Measurements from ENCODE around the gene TRMT44.

TRMT44 gene

DNA sequence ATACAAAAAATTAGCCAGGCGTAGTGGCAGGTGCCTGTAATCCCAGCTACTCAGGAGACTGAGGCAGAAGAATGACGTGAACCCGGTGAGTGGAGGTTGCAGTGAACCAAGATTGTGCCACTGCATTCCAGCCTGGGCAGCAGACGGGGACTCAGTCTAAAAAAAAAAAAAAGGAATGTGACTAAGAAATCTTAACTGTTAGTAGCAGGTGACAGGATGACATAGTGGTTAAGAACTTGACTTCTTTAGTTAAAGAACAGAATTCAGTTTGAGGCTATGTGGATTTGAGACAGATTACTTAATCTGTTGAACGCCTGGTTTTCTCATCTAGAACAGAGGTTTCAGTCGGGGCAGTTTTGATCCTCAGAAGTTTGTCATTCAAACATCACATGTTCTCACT, 3.2 kb downstream of the TRMT44 start:
- no peak overlapping the region for H3K4me2 ChIP-seq
- H2AFZ ChIP-seq (ENCODE audit: low read depth): no peak overlapping the region
- H3K79me2 ChIP-seq (ENCODE audit: insufficient read depth, low read depth): peaks cover 32% of the 10 kb centered on the region; the same call in 1 of the 2 replicates
- TF ChIP-seq, protein P1, sequence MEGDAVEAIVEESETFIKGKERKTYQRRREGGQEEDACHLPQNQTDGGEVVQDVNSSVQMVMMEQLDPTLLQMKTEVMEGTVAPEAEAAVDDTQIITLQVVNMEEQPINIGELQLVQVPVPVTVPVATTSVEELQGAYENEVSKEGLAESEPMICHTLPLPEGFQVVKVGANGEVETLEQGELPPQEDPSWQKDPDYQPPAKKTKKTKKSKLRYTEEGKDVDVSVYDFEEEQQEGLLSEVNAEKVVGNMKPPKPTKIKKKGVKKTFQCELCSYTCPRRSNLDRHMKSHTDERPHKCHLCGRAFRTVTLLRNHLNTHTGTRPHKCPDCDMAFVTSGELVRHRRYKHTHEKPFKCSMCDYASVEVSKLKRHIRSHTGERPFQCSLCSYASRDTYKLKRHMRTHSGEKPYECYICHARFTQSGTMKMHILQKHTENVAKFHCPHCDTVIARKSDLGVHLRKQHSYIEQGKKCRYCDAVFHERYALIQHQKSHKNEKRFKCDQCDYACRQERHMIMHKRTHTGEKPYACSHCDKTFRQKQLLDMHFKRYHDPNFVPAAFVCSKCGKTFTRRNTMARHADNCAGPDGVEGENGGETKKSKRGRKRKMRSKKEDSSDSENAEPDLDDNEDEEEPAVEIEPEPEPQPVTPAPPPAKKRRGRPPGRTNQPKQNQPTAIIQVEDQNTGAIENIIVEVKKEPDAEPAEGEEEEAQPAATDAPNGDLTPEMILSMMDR (conservative IDR thresholded peaks at IDR 0.05; ENCODE audit: low read depth, low read length): no peak
- no peak overlapping the region for H3K9ac ChIP-seq
- no peak overlapping the region for H3K4me3 ChIP-seq (IDR thresholded peaks at IDR 0.05; ENCODE audit: insufficient read depth, low read depth, low read length)
- H3K4me1 ChIP-seq (ENCODE audit: low read depth, poor library complexity, severe bottlenecking): peaks cover 5% of the 10 kb centered on the region
- no peak overlapping the region for H3K27ac ChIP-seq
- H3K36me3 ChIP-seq (ENCODE audit: insufficient read depth): no peaks in the 10 kb centered on the region
- no peaks in the 10 kb centered on the region for H3K27me3 ChIP-seq (ENCODE audit: insufficient read depth, low read depth)
- H4K20me1 ChIP-seq (ENCODE audit: insufficient read depth): no peaks in the 10 kb centered on the region

DNA sequence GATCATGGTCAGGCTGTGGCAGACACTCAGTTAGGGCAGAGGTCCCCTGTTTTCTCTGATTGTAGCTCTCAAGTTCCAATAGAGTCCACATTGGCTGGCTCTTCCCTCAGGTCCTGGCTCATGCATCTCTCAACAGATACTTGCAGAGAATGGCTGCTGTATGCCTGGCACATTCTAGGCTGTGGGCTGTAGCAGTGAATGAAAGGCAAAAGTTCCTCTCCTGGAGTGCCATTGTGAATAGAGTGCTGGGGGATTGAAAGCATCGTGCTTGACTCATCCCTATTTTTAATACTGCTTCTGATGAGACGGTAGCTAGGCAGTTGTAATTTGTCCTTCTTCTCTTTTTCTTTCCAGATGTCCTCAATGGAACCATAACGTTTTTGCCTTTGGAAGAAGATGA, 5.5 kb downstream of the TRMT44 start:
- Histone ChIP-seq H3K36me3 (ENCODE audit: insufficient read depth) (no peaks in the 10 kb centered on the region), H3K4me2 (no peak overlapping the region), H3K27me3 (ENCODE audit: insufficient read depth, low read depth) (no peaks in the 10 kb centered on the region), H3K9ac (no peak overlapping the region), H3K79me2 (ENCODE audit: insufficient read depth, low read depth) (peaks cover 21% of the 10 kb centered on the region; the same call in 1 of the 2 replicates), H4K20me1 (ENCODE audit: insufficient read depth) (no peaks in the 10 kb centered on the region), H3K4me3 (IDR thresholded peaks at IDR 0.05; ENCODE audit: insufficient read depth, low read depth, low read length) (no peak overlapping the region), H2AFZ (ENCODE audit: low read depth) (no peak overlapping the region), H3K4me1 (ENCODE audit: low read depth, poor library complexity, severe bottlenecking) (peaks cover 5% of the 10 kb centered on the region), H3K27ac (no peak overlapping the region)
- TF ChIP-seq, protein P1 (conservative IDR thresholded peaks at IDR 0.05; ENCODE audit: low read depth, low read length): no peak

DNA sequence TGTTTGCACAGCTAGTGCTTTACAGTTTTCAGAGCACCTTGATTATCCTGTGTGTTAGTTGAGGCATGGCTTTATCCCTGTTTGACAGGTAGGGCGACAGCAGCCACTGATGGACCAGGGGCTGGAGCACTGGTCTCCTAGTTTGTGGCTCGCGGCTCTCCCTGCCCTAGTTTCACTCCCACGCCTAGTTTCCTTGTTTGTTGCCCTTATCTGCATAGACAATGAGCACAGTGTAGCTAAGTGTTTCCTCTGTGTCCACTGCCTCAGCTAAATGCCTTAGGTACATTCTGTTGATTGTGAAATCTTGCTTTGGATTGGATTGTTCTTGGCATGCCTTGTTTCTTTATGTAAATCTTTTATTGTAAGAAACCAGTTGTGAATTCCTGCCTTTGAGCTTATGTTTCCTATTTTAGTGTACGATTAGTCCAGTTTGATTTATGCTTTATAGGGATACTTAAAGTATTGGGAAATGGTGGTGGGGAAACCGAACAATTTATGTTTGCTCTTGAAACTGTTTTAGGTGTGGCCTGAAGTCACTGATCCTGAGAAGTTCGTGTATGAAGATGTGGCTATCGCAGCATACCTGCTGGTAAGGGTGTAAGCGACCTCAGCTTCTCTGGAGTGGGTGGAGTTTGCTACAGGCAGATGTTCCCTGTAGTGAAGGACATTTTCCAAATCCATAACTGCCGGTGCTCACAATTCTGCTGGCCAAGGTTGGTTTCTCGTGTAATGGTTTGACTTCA, 11.0 kb downstream of the TRMT44 start:
- Histone ChIP-seq H2AFZ (ENCODE audit: low read depth) (no peak overlapping the region), H3K36me3 (ENCODE audit: insufficient read depth) (no peaks in the 10 kb centered on the region)
- TF ChIP-seq, protein P1 (conservative IDR thresholded peaks at IDR 0.05; ENCODE audit: low read depth, low read length): no peak

DNA sequence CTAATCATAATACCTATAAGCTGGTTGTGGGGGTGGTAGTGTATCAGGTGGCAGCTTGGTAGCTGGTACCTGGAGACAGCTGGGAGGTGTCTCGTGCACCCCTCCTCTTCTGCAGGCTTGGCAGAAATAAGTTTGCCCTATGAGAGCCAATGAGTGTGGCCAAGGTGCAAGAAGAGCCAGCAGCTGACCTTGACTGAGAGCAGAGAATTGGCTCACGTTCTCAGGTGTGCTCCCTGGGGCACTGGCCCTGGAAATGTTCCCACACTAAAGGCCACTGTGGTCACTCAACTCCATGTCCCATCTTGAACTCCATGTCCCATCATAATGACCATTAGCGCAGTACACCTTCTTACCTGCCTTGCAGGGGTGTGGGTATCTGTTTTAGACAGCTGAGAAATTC, 13.4 kb downstream of the TRMT44 start:
- H3K27me3 ChIP-seq (ENCODE audit: insufficient read depth, low read depth): no peaks in the 10 kb centered on the region
- H3K4me3 ChIP-seq (IDR thresholded peaks at IDR 0.05; ENCODE audit: insufficient read depth, low read depth, low read length): no peak overlapping the region
- no peaks in the 10 kb centered on the region for H3K79me2 ChIP-seq (ENCODE audit: insufficient read depth, low read depth)
- no peak overlapping the region for H3K4me2 ChIP-seq
- no peaks in the 10 kb centered on the region for H3K4me1 ChIP-seq (ENCODE audit: low read depth, poor library complexity, severe bottlenecking)
- TF ChIP-seq, protein P1 (conservative IDR thresholded peaks at IDR 0.05; ENCODE audit: low read depth, low read length): no peak
- H4K20me1 ChIP-seq (ENCODE audit: insufficient read depth): no peaks in the 10 kb centered on the region
- H3K27ac ChIP-seq: no peak overlapping the region
- H3K9ac ChIP-seq: no peak overlapping the region
- H2AFZ ChIP-seq (ENCODE audit: low read depth): no peak overlapping the region
- no peaks in the 10 kb centered on the region for H3K36me3 ChIP-seq (ENCODE audit: insufficient read depth)

More for the DNA sequence above, 11.0 kb downstream of the TRMT44 start:
- Histone ChIP-seq H3K79me2 (ENCODE audit: insufficient read depth, low read depth) (no peaks in the 10 kb centered on the region), H3K4me2 (no peak overlapping the region), H3K27me3 (ENCODE audit: insufficient read depth, low read depth) (no peaks in the 10 kb centered on the region), H3K9ac (no peak overlapping the region), H3K27ac (no peak overlapping the region), H4K20me1 (ENCODE audit: insufficient read depth) (no peaks in the 10 kb centered on the region), H3K4me3 (IDR thresholded peaks at IDR 0.05; ENCODE audit: insufficient read depth, low read depth, low read length) (no peak overlapping the region), H3K4me1 (ENCODE audit: low read depth, poor library complexity, severe bottlenecking) (no peaks in the 10 kb centered on the region)
